ENCODE results near the gene FAM120AOS.

The FAM120AOS gene

DNA sequence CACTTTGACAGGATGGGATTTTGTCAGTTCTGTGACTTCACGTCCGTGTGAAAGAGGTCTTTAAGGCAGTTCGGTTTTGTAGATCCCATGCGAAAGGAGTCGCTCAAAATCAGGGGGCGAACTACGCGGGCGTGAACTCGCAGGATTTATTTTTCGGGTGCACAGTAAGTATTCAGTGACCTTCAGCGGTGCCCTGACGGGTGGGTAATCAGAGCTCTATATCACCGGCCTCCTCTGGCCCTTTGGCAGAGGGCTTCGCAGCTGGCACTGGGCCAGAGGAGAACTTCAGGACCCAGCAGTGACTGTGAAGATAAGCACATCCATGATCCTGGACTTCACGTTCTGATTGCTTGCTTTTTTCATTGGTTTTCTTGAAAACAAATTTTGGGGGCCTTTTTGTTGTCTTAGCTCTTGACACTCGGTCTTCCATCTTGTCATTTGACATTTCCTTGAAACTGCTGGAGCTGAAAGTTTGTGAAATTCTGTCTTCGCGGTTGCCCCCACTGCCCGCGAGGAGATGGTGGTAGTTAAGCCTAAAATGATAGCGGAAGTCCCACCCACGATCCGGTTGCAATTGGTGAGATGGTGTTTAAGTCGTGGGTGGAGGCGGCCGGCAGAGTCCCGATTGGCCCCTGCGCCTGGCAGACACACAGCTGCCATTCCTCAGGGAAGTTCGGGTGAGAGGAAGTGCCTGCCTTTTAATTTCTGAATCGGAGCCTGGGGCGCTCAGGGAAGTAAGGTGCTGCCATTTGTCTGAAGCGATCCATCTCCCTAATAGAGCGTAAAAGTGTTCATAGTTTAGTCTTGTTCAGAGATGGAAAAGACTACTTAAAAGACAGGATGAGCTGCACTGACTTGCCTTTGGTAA, at the start of gene FAM120AOS:
Gene FAM120AOS, minus strand, starts transcription at position 535 of the 868 bp plus-strand sequence. CDS start 872 bp downstream, outside the sequence.
- peak; percentile 84 for DNase-seq

DNA sequence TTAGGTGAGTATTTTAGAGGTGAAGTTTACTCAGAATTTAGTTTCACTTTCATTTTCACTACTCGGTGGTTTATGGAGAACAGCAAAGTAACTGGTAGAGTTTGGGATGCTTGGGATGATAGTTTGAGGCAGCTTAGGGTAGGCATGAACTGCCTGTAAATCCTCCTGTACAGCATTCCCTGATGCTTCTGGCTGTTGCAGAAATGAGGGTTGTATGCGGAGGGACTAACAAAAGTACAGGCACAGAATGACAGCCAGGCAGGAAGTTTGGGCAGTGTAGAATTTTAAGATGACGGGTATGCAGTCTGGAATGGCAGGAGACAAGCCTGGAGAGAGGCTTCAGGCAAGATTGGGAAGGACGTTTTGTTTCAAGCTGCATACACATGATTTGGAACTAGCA, 48.0 kb upstream of the FAM120AOS start:
- no peak for DNase-seq

DNA sequence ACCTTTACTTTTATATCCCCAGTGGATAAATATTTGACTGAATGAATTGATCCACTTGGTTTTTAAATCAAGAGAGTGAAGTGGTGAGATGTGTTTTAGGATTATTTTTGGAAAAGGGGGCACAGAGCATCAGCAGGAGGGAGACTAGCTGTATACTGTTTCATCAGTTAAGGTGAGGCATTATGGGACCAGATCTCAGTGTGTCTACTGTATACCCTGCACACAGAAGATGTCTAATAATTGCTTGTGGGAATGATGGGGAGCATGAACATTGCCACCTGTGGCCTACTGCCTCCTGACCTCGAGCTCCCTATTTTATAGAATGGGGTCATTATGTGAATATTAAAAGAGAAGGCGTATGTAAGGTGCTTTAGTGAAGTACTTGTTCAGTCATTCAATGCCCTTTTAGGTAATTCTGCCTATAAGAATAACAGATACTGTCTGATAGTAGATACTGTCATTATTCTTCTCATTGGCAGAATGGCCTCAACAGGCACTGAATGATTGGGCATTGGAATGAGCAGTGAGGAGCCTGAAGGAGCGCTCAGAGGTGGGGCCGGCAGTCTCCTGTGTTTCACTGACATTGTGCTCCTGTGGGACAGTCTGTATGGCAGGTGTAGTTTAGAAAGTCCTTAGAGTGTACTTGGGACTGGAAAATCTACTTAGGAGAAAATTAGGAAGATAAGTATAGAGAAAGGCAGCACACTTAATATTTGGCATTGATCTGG, 47.4 kb upstream of the FAM120AOS start:
- DNase-seq: no peak

DNA sequence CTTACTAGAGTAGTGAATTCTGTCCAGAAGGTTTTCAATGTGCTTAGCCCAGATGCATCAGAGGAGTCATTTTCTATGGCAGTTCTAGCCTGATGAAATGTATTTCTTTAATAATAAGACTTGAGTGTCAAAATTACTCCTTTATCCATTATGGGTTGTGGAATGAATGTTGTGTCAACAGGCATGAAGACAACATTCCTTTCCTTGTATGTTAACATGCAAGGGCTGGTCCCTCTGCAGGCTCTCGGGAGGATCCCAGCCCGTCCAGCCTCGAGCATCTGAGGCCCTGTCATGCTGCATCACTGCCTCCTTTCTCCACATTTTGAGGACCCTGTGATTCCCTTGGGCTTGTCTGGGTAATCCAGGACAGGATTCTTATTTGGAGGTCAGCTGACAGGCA, 42.9 kb upstream of the FAM120AOS start:
- DNase-seq: no peak

DNA sequence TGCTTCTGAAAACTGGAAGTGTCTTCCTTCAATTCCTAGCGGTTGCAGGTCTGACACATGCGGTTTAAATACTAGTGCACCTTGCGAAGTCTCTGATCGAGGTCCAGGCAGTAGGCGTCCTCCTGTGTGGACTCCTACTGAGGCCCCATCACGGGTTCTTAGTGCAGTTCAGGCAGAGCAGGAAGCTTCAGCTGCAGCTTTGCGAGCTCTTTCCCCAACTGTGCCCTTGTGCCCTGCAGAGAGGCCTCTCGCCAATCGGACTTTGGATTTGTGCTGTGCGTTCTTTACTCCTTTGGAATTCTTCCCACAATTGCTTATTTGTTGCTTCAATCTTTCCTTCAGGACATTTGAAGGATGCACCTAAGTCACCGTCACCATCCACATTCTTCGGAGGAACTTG, 40.6 kb upstream of the FAM120AOS start:
- DNase-seq: no peak

DNA sequence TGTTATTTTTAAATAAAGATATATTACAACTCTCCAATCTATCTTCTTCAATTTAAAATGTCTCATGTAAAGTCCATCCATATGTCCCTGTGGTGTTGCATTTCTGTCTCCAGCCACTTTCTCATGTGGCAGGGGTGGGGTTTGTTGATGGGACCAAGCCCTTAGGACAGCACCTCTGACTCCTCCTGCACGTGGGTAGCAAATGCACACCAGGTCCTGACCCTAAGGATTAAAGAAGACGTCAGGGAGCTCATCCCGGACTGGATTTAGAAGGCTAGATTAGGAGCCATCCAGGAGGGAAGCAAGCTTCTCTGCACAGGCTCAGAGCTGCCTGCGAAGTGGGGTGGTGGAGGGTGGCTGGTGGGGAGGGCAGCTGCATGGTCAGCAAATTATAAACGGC, 38.9 kb upstream of the FAM120AOS start:
- DNase-seq: no peak

DNA sequence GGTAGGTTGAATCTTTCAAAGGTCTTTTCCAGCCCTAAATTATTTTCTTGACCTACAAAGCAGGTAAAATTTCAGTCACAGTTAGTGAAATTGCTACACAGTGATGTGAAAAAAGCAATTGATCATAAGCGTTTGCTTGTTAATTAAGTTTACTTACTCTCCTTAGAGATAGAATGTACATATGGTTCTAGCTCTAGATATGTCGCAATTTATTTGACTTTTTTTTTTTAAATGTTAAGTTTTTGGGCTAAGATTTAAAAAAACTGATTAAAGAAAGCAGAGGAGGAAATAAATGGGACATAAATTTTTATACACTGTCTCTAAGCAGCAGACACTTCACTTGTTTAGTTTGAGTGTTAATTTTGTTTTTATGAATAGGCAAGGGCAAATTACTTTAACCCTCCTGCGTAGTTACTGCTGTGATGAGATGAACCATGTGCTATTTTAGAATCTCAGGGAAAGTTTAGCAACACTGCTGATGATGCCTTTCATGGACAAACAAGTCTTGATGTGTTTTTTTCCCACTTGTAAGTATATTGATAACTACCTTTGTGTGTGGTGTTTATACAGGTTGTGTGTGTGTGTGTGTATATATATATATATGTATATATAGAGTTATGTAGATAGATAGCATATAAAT, 38.3 kb upstream of the FAM120AOS start:
- no peak for DNase-seq

DNA sequence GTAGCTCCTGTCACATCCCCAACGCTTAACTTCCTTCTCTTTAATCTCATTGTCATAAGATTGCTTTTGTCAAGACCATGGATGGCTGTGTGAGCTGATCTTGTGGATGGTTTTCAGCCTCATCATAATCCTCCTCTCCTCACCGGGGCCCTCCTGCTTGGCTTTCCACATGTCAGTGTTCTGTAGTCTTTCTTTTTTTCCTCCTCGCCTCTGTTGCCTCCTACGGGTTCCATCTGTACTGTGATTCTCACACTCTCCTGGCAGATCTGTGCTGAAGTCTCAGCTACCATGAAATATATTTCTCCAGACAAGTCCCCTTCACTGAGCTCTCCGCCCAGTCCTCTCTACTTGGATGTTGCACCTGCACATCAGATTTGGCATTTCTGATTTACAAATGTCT, 34.9 kb upstream of the FAM120AOS start:
- DNase-seq: no peak

DNA sequence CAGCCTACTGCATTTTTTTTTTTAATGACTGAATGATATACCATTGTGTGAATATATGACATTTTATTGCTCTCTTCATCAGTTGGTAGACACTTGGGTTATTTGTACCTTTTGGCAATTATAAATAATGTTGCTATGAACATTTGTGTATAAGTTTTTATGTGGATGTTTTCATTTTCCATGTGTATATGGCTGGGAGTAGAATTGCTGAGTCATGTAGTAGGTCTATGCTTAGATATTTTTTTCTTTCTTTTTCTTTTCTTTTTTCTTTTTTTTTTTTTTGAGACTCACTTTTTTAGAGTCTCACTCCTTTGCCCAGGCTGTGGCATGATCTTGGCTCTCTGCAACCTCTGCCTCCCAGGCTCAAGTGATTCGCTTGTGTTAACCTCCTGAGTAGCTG, 32.9 kb upstream of the FAM120AOS start:
- DNase-seq: no peak

DNA sequence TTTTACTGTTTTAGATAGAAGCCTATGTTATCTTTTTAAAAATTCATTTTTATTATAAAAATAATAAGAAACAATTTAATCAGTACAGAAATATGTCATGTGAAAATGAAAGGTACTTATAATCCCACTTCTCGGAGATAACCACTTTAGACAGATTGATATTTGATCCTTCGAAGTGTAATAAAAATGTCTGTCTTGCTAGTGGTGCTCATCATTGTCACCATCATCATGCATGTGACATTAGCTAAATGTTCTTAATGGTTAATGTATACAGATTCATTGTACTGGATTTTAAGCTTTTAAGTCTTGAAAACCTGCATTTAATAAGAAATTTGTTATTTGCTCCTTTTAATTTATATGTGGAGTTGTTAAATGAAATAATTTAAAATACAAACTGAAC, 30.1 kb upstream of the FAM120AOS start:
- no peak for DNase-seq

DNA sequence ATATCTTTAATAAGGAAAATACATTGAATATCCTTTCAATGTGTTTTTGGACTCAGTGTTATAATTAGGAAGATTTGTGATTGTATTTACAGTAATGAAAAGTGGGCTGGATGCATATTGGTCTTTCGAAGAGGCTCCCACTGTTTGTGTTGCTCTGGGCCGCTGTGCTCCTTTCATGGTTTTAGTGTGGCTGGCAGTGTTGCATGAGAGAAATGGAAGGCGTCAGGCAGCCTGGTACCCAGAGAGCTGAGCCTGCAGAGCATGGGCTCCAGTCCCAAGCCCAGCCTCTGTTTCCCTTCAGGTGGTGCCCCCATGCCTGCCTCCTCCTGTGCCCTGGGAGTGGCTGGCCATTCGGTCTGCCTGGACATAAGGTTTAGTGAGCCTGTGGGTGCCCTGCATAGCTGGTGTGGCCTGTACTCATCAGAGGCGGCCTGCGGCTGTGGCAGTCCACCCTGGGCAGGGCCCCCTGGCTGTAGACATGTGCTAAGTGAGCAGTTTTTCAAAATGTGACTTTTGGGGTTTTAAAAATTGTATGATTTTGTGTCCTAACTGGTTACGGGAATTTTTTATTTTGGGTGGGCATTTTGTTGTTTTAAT, 27.4 kb upstream of the FAM120AOS start:
- no peak for DNase-seq

DNA sequence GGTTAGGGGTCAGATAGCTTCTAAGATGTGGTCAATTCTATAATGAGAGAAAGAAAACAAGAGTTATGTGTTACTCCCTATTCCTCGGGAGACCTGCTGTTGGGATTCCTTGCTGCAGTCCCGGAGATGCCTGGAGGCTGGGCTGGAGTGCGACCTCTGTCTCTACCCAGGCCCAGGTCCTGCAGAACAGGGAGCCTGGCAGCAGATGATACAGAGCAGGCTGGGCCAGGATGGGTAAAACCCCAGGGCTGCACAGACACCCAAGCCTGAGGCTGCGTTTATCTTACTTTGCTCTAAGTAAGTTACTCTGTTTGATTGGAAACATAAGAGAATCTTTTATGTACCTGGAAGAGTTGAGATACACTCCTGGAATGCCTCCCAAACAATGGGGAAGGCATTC, 26.9 kb upstream of the FAM120AOS start:
- DNase-seq: no peak

DNA sequence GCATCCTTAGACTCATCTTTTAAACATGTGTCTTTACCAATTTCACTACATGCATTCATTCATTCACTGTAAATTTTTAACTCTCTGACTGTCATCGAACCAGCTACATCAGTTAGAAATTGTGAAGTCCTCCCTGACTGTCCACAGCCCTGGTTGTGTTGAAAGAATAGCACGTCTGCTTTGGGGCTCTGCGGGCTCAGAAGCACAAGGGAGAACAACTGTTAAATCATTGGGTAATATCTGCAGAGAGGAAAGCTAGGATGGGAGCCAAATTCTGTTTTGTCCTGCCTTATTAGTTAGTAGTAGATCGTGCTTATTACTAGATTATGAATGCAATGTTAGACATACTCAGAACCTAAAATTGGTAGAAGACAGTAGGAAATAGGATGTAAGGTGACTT, 26.3 kb upstream of the FAM120AOS start:
- DNase-seq: no peak

DNA sequence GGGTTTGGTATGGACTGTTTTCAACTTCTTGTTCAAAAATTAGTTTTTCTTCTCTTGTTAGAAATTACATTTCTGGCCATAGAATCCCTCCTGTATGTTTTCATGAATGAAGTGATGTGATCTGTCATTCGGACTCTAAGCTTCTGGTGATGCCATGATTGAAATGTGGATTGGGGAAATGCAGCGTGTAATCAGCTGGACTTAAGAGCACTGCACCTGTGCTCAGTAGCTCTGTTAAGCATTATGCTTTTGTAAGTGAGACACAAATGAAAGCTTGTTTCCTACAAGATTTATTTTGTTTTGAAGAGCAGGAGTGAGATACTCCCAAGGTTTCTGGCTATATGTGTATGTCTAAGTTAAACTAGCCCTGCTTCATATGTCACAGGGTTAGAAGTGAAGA, 24.0 kb upstream of the FAM120AOS start:
- DNase-seq: no peak

DNA sequence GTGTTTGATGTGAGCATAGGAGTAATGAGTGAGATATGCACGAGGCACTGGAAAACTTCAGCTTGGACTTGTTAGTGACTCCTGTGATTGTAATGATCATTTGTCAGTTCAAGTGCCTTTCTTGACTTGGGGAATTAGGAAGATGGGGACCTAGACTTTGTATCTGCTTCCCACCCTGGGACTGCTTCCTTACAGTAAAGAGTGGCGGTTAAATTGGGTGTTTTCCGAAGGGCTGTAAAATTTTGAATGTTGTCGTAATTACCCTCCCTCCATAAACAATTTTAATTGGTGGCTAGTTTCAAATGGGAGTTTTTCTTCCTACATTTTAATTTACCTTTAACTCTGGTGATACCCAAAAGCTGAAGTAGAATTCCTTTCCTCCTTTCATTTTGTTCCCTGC, 23.5 kb upstream of the FAM120AOS start:
- DNase-seq: no peak

DNA sequence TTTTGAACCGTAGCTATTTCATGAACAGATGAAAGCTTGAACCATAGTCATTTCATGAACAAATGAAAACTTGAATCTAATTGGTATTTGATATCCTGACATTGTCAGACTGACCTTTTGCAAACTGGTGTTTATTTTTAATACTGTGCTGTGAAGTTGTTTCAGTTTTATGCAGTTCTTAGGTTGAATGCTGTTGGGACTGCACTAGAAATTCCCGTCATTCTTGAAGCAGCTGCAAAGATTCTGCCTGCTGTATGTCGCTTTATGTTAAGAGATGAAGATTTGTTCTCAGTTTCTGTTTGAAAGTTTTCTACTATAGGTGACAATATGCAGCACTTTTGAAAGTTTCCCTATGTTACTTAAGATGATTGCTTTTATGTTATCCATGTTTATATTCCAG, 22.5 kb upstream of the FAM120AOS start:
- DNase-seq: no peak

DNA sequence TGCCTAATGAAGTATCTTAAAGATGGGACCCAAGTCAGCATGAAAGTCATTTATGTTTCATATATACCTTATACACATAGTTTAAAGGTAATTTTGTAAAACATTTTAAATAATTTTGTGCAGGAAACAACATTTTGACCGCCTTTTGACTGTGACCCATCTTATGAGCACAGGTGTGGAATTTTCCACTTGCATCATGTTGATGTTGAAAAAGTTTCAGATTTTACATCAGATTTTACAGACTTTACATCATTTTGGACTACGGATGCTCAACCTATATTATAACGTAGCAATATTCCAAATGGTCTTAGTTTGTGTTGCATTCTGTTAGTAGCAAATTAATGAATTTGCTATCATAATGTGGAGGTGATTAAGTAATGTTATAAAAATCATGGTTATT, 21.7 kb upstream of the FAM120AOS start:
- no peak for DNase-seq

DNA sequence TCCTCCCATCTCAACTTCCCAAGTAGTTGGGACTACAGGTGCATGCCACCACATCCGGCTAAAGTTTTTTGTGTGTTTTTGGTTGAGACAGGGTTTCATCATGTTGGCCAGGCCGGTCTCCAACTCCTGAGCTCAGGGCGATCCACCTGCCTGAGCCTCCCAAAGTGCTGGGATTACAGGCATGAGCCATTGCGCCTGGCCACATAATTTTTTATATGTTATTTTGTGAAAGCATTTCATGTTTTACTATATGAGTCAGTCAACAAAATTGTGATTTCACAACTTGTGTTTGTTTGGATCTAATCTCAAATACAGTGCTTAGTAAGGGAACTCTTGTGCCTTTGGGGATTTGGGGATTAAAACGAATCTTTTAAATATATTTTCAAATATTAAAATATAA, 20.0 kb upstream of the FAM120AOS start:
- DNase-seq: no peak

DNA sequence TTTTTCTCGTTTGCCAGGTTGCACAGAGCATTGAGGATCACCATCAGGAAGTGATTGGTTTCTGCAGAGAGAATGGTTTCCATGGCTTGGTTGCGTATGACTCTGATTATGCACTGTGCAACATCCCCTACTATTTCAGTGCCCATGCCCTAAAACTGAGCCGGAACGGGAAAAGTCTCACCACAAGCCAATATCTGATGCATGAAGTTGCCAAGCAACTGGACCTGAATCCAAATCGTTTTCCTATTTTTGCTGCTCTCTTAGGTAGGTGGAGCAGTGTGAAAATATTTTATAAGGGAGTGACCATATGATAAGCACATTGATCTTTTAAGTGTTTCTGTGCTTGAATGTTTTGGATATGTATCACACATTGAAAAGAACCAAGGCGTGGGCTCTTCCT, 17.7 kb upstream of the FAM120AOS start:
- no peak for DNase-seq

DNA sequence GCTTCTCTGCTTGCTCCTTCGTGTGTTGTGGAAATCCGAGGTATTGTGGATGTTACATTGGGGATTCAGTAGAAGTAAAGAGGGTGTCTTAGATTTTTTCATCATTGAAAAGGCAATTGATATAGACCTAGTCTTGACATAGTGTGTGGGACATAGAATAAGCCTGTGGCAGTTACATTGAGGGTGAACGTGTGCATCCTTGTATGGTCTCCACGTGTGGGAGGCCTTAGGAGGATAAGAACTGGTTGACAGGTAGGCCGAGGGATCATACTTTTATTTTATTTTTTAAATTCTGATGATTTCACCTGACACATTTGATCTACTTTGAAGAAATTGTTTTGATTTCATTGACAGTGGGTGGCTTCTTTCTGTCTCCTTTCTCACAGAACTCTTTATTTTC, 17.0 kb upstream of the FAM120AOS start:
- no peak for DNase-seq

DNA sequence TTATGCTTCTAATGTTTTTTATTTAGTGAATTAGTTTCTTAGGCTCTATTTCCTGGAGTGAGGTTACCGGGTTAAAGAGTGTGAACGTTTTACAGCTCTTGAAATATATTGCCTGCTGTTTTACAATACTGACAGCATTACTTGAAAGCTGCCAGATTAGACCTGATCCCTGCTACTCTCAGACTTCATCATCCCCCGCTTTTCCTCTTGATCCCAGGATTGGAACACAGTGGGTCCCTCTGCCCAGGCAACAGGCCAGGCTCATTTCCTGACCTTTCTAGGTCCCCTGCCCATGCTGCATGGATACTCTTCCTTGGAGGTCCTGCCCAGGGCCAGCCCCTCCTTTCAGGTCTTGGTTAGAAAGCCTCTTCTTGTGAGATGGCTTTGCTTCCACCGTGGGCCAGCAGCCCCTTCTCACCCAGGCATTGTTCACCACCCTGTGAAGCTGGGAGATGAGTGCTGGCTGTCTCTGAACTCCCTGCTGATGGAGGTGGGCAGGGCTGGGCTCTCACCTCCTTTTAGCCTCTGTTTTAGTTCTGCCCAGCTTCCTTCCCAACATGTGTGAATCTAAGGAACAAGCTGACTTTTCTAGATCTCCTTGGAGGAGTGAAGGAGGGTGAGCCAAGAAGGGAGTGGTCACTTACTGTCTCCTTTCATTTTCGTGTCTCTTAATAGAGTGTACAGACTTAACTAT, 15.5 kb upstream of the FAM120AOS start:
- DNase-seq: no peak

DNA sequence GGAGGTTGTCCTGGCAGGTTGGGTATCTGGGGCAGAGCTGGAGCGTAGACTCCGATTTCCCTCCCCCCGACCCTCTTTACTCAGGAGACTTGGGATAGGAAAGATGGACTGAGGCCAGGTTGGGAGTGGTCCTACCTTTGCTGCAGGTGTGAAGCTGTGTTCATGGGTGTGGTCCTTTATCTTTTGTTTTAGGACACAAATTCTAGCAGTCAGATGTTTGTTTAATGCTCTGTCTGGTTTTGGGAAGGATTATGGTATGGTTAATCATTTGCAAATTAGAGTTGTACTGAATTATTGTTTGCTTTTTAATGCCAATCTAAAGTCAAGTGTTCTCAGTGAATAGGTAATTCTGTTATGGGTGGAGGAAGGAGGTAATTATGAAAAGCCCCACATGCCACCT, 14.1 kb upstream of the FAM120AOS start:
- DNase-seq: no peak

DNA sequence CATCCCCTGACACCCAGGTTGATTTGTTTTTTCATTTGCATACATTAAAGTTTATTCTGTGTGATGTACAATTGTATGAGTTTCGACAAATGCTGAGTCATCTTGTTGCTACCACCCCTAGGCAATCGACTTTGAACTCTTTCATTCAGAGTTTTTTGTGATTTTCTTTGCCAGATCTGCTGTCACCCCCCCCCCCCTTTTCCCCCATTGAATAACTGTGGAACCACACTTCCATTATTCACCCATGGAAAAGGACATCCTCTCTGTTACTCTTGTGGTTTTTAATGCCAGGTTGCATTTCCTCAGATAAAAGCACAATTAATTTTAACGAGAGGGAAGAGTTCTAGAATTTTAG, 13.7 kb upstream of the FAM120AOS start:
- no peak for DNase-seq
